GM21423 (cell line): ENCODE data around the gene GALNT7.
"Not testable (repeated sequence)": the region's sequence is repeated elsewhere in the genome, so short reads cannot be mapped to it uniquely, and the experiment has no call there.

Source experiments
- ATAC-seq: cut with Tn5 transposase; IDR thresholded peaks from one replicate; pipeline ENCODE4 v1.9.1; 2021; ENCODE audit warnings: mild to moderate bottlenecking, moderate library complexity; ENCODE audit not compliant: unreplicated experiment

The GALNT7 gene

GRCh38 chr4:173192375-173193162 lies 24.0 kb downstream of the GALNT7 start:
- no peak for ATAC-seq

- no peak for ATAC-seq
These were observed 25.5 kb downstream of the GALNT7 start for GRCh38 chr4:173194157-173194556.

DNA sequence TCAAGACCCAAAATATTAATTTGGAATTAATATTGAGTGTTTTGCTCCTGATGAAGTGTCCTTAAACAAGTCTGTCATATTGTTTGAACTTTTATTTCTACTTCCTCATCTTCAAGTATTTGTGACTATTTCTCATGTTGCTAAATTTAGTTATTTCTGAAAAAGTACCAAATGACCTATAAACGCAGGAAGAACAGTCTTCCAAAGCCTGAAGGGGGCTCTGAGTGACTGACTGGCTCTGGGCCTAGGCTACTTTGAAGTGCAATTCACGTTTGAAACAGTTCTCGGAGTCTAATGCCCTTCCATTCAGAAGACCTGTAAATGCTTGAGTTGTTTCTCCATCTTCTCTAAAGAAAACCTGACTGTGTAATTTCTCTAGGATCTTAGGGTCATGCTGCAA lies 26.5 kb downstream of the GALNT7 start:
- peak; percentile 45 for ATAC-seq

GRCh38 chr4:173199553-173199952 lies 30.9 kb downstream of the GALNT7 start:
- no peak for ATAC-seq

- no peak for ATAC-seq
These were observed 31.7 kb downstream of the GALNT7 start for GRCh38 chr4:173200103-173200884.

- ATAC-seq: no peak
These were observed 33.8 kb downstream of the GALNT7 start for GRCh38 chr4:173202395-173202794.

DNA sequence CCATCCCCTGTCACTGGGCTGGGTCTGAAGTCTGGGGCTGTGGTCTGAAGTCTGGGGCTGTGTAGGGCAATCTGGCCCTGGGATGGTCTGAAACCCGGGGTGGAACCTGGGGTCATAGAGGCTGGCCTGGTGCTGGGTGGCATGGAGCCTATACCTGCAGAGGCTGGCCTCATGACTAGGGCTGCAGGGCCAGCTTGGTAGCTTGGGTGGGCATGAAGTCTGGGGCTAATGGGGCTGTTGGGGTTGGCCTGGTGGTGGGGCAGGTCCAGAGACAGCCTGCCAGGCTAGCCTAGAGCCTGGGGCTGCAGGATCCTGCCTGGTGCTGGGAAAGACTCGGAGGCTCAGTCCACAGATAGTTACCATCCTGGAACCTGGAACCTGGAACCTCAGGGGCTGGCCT lies 37.0 kb downstream of the GALNT7 start:
- no peak for ATAC-seq

DNA sequence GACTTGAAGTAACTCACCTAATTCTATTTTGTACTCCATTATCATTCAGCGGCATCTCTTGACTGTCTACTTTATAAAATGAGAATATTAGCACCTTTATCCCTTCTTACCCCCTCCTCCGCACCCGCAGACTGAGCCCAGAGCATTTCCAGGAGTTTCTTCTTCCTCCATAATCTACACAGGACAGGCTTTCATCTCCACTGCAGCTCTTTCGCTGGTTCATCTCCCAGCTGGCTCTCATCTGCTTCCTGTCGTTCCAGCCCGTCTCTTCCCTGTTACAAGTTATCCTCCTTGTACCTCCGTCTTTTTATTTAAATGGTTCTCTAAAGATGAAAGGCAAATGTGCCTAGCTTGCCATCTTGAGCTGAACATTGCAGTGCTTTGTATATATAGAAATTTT lies 39.8 kb downstream of the GALNT7 start:
- ATAC-seq: no peak

DNA sequence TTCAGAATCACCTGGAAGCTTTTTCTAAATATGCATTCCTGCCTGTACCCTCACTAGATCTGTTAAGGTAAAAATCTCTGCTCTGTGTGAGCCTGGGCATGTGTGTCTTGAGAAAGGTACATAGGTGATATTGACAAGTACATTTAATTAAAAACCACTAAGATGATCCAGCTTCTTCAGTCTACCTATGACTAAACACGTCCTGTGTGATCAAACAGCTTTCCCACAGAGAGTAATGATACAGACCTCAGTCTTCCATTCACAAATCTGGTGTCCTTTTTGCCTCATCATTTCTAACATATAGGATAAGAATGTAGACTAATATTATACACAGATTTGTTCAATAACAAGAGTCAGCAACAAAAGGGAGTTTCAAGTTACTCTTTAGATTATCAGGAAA lies 42.6 kb downstream of the GALNT7 start:
- ATAC-seq: no peak

- peak; percentile 74 for ATAC-seq
These were observed 43.2 kb downstream of the GALNT7 start for GRCh38 chr4:173211838-173212237.

DNA sequence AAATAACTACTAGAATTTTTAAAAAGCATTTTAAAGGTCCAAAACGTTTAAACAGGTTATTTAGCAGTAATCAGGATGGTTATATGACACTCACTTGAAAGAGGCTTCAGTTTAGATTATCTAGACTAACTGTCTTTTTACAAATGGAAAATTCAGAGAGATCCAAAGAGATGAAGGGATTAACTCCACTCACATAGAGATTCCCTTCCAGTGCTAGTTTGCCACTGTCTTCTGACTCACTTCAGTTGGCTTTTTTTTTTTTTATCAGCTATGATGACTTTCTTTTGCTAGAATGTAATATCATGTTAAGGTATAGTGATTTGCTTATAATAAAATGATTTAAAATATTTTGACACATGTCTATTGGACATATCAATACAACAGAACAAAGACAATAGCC lies 43.8 kb downstream of the GALNT7 start:
- no peak for ATAC-seq

DNA sequence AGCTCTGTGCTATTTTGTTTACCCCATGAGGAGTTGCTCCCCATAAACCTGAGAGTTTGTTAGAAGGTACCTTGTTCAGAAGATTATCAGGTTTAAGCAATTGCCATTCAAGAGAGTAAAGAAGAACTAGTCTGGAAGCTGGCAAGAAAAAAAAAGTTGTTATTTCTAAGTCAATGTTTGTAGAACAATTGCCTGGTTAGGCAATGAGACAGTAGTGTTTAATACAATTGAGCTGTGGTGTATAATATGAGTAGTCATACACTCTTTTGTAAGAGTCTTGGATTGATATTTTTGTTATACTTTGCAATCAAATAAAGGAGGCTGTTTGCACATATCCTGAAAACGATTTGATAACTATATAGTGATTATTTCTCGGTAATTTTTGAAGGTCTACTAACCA lies 44.7 kb downstream of the GALNT7 start:
- no peak for ATAC-seq

DNA sequence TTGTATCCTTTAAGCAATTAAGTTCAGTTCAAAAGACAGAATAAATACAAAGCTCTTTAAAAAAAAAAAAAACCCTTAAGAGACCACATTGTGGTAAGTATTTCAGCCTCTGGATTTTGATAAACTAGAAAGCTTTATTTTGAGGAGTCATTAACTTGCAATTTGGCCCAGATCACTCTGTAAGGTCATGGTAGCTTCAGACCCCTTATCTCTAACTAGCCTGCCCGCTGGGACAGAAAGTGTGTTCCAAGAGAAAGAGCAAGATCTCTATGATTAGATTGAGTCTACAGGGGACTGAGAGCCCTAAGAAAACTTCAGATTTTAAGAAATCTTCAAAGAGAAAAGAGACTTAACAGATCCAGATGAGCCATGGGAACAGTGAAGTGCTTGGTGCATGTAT lies 45.6 kb downstream of the GALNT7 start:
- no peak for ATAC-seq

DNA sequence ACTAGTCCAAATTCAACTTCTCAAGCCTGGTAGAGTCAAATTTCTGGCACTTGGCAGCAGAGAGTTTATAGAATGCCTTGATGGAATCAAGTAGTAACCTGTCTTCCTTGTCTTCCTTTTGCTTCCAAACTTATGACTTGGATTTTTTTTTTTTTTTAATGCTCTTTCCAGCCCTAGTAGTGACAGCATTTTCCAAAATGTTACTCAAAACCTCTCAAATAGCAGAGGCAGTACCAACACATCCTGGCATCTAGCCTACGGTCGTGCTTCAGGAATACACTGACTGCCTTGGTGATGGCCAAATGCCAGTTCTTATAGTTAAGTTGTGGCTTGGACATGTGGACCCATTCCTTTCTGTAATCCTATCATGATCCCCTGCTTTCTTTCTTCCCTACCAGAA lies 46.0 kb downstream of the GALNT7 start:
- no peak for ATAC-seq

DNA sequence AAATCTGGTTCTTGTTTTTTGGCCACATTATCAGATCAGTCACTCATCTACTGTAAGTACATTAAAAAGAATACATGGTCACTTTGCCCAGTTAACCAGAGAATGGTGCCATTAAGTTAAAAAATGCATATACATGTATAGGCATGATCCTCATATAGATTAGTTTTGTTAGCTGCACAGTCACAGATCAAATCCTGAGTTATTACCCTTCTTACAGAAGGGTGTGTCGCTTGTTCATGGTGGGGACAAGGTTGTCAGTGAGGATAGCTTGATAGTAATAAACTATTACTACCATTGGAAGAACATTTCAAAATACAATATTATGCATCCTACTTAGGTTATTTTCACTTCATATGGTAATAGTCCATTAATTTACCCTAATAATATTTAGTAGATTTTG lies 48.5 kb downstream of the GALNT7 start:
- ATAC-seq: no peak

DNA sequence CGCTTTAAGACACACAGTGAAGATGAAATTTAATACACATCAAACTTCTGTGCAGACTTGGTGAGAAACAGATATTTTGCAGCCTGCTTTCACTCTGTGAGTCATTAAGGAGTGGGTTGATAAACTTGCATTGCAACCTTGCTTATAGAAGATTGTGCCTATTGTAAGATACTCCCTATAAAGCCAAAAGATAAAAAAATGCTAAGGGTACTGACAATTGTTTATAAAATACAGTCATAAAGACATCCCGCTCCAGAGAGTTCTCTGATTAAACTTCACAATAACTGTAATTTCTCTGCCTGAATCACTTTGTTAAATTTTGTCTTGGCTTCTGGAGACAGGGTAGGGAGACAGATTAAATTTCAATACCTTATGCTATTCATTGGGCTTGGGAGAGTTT lies 49.1 kb downstream of the GALNT7 start:
- no peak for ATAC-seq

DNA sequence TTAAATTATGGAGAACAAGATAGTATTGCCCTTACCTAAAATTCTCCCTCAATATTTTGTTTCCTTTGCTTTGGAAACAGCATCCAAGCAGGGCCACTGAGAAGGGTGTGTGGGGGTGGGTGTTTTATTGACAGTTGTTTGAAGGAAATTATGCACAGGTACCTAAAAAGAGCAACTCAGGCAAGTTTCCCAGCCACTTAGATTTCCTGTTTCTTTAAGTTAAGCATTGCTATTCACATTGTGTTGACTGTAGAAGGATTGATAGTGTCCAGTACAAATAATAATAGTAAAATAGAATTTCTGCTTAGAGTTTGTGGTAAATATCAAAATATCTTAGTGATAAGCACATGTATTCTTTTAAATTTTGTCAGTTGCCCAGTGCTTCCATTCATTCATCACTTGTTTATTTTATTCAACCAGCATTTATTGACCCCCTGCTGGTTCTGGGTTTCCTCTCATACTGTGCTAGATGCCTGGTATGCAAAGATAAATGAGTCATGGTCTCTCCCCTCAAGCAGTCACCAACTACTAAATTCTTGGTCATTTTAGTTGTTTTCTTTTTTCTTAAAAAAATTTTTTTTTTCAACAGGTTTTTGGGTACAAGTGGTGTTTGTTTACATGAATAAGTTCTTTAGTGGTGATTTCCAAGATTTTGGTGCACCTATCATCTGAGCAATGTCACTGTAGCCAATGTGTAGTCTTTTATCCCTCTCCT lies 50.0 kb downstream of the GALNT7 start:
- no peak for ATAC-seq

- not testable (repeated sequence) for ATAC-seq
These were observed 50.5 kb downstream of the GALNT7 start for GRCh38 chr4:173219126-173219437.

- no peak for ATAC-seq
These were observed 55.1 kb downstream of the GALNT7 start for GRCh38 chr4:173223743-173224142.

DNA sequence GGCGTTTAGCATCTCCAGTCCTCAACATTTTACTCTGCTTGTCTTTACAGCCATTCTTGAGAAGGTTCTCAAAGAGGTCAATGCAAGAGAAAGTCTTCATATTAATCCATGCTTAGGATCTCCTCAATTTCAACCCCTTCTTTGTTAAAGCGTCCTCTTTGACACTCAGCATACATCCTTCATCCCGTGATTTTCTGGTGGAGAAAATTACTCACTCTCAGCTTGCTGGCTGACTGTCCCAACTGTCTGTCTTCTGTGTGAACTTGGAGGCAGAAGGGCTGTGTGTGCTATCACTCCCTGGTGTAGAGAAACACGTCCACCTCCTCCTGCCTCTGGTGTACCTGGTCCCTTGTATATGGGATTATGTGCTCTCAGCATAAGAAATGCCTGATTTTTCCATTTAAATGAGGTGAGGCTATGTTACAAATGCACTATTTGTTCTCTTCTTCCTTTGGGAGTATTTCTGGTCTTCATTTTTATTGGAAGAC lies 57.8 kb downstream of the GALNT7 start:
- no peak for ATAC-seq

- ATAC-seq: no peak
These were observed 59.1 kb downstream of the GALNT7 start for GRCh38 chr4:173227756-173228155.

GRCh38 chr4:173230062-173230461 lies 61.5 kb downstream of the GALNT7 start:
- ATAC-seq: no peak
